Upper lobe of left lung (tissue), 4 donors: ENCODE measurements around the gene LEAP2.

Experiments
- EP300 ChIP-seq, 4 donors: sonication (generic); formaldehyde crosslinking; IDR thresholded peaks; one replicate each; pipeline ENCODE4 v1.5.1; 2017; ENCODE audit warnings: antibody characterized with exemption in 4 of 4, control low read depth in 2 of 4
- POLR2AphosphoS5 ChIP-seq, 2 donors: sonication (generic); formaldehyde crosslinking; IDR thresholded peaks; one replicate each; pipeline ENCODE4 v1.5.1; 2017; ENCODE audit warnings: antibody characterized with exemption in 2 of 2

GRCh38 chr5:132907161-132907560 lies 33.7 kb downstream of the LEAP2 start:
- TF ChIP-seq POLR2AphosphoS5 (IDR thresholded peaks at IDR 0.05) (no peak), EP300 (IDR thresholded peaks at IDR 0.05) (no peak)
